ENCODE results near the gene GPC3.
"Not testable (repeated sequence)": the region's sequence is repeated elsewhere in the genome, so short reads cannot be mapped to it uniquely, and the experiment has no call there.

GPC3 gene

DNA sequence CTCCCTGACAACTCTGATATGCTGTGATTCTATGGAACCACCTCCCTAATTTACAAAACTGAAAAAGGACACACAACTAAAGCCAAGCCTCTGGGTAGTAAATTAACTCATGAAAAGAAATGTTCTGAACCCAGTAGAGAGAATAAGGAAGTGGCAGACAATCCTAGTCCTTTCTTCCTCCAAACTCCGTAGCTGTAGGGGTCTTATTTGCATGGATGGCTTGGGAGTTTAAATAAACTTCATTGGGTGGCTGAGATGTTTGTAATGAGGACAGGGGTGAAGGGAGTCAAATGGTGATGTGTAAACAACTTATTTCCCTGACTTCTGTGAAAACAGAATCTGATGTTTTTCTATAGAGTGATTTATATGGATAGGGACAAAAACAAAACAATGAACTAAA lies 59.3 kb downstream of the GPC3 start:
- no peak for DNase-seq (ENCODE audit: low read depth)

DNA sequence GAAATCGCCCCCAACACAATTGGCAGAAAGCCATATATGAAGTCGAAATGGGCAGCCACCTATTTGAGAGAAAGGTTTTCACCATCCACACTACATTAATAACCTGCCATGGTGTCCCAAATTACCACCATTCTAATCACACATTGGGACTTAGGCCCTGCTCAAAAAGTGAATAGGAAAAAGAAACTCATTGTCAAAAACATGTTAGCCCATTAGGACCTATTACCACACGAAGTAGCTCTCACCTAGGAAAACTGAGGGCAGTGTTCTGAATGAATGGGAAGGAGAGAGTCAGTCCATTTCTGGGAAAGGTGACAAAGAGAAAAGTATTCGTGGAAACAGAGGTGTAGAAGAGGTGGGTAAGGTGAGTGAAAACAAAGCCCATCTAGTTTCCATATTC lies 60.8 kb downstream of the GPC3 start:
- DNase-seq (ENCODE audit: low read depth) = no peak

DNA sequence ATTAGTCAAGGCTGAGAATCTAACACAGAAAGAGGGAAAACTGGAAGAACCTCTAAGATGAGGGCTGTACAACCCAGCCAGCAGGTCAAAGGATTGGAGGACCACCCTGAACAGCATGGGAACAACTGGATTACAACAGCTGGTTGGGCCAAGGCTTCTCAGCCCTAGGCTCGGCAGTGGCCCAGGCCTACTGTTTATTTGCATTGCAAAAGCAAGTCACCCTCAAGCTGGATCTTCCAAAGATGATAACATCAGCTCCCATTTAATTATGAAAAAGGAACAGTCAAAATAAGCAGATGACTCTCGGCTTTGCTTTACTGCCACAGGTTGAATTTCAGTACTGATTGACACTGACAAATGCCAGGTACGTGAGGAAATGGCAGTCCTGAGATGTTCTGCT lies 61.8 kb downstream of the GPC3 start:
- no peak for DNase-seq (ENCODE audit: low read depth)

DNA sequence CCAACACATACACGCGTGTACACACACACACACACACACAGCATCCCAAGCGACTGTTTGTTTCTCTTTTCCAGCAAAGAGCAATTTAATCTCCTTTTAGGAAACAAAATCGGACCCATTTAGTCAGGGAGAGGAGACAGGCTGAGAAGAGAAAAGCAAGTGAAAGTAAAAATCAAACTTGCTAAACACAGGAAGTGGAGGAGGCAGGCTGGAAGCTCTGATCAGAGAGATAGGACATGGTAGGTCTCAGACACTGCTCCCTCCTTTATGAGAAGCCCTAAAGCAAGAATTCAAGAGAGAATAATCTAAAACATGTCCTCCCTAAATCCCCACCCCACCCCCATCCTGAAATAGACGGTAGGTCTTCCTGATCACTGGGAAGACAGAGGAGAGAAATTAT lies 62.3 kb downstream of the GPC3 start:
- DNase-seq (ENCODE audit: low read depth) = no peak

DNA sequence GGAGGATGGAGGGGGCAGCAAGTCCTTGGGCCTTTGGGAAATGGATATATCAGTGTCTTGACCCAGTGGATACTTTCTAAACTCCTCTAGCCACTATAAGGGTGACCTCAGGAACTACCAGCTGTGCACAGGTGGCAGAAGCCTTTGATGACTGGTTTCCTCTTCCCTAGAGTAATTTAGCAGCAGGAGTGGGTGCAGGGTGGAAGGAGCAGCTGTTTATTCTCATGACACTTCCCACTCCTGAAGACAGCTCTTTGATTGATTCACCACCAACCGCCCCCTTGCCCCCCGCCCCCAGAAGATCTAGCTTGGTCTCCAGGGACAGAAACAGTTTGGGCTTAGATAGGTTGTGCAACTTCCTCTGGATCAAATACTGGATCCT lies 63.0 kb downstream of the GPC3 start:
- DNase-seq (ENCODE audit: low read depth) = no peak

DNA sequence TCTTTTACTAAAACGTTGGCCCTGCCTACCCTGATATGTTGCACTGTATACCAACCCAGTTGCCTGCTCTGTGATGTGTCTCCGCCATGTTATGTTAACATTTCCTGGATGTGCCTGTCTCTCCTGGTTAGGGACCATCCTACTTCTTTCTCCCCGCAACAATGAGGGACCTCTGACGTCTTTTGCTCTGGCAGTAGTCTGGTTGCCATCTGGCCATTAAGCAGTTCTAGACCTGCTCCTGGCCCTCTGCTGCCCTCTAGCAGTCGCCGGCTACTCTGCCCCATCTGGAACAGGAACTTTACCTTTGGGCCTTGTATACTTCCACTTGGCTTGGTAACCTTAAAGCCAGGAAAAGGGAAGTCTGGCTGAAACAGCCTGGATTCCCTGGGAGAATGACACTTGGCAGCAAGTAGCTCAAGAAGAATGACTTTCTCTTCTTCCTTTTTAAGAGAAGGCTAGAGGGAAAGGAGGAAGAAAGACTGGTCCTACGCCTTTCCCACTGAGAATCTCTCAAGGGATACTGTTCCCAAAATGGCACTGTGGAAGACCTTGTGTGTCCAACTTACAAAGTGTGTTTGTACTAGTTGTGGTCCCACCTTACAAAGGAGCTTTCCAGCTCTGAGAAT lies 63.5 kb downstream of the GPC3 start:
- peak; percentile 0 for DNase-seq (ENCODE audit: low read depth)

DNA sequence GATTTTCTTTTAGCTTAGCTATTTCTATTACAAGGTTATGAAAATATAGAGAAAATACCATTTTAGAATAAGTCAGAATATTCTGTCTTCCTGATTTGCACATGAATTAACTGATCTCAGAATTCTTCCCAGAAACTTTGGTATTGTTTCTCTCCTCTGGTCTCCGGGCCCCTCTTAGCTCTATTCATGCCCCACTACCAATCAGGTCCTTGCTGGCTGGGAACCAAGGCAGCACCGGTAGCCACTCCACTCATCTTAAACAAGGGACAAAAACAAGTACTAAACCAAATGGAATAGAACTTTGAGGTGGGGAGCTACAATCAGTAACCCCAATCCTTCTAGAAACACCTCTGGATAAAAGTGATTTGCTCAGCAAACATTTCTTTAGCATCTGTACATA lies 64.3 kb downstream of the GPC3 start:
- DNase-seq (ENCODE audit: low read depth) = no peak

DNA sequence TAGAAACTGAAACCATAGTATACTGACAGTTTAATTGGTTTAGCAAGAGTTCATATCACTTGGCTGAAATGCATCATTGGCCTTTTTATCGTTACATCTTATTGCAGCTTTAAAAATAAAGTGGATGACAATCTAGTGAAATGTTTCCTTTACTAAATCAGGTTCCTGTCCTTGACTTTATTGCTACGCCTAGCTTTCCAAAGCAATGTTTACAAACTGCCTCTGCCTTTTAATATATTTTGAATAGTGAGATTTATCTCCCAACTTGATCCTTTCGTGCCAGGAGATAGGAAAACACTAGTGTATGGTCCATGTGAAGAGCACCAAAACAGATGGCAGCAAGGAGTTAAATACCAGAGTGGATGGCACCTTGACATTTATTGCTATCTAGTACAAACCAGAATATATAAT lies 67.0 kb downstream of the GPC3 start:
- DNase-seq (ENCODE audit: low read depth) = no peak

DNA sequence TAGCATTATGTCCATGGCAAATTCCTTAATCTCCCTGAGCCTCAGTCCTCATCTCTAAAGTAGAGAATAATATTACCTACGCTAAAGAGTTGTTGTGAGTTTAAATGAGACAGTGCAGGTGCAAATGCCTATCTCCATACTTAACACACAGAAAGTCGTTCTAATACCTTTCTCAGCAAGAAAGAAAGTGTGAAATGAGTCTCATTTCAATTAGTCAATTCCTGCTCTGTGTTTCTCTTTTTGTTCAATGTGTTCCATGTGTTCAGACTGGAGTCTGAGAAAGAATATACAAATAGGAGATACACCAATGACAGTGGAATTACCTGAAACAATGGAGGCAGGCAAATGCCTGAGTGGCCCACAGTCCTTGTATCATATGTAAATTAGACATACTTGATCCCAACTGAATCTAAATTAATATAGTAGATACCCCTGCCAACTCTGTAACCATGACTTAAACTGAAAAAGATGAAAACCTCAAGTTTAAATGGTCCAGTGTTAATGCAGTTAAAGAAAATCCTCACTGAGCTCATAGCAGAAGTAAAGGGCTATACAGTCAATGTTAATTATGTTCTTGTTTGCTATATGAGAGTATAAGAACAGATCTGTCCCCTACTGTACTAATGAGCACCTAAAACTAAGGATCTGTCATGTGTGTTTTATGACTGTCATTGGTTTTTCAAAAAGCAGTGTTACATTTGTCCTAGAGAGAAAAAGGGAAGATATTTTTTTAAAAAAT lies 68.2 kb downstream of the GPC3 start:
- DNase-seq (ENCODE audit: low read depth) = no peak

DNA sequence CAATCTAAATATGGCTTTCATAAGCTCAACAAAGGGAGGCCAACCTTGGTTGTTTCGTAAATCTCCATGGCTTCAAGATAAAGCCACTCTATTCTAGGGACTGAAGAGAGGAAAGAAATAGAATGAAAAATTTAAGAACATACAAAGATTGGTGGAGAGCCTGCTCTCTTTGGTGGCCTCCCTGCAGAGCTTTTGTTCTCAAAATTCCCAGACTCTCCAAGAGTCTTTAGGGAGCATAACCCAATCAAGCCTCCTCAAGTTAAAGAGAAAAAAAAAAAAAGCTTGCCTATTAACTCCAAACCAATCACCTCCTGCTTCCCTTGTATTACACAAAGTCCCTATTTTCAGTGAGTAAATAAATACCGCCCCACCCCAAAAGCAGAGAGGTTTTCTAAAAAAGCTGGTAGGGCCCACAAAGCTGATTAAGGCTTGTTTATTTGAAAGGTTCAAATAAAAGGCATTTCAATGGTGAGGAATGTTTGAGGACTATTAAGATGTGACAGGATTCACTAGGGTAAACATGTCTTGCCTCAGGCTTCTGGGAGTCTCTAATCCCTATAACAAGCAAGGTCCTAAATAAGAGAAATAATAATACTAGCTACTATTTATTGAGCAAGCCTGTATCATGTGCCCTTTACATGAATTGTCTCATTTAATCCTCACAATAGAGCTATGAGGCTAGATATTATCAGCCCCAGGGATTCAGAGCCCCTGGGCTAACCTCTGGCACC lies 71.6 kb downstream of the GPC3 start:
- no peak for DNase-seq (ENCODE audit: low read depth)

DNA sequence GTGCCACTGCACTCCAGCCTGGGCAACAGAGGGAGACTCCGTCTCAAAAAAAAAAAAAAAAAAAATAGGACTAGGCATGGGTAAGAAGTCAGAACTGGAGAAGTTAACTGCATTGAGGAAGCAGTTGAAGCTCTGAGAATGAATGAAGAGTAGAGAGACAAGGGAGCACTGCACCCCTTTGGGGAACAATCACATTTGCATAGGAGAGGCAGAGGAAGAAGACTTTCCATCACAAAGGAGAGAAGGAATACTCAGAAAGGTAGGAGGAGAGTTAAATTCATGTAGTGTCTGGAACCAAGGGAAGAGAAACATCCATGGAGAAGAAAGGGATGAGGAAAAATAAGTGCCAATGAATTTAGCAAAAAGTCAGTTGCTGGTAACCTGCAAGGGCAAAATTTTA lies 72.4 kb downstream of the GPC3 start:
- DNase-seq (ENCODE audit: low read depth) = no peak

DNA sequence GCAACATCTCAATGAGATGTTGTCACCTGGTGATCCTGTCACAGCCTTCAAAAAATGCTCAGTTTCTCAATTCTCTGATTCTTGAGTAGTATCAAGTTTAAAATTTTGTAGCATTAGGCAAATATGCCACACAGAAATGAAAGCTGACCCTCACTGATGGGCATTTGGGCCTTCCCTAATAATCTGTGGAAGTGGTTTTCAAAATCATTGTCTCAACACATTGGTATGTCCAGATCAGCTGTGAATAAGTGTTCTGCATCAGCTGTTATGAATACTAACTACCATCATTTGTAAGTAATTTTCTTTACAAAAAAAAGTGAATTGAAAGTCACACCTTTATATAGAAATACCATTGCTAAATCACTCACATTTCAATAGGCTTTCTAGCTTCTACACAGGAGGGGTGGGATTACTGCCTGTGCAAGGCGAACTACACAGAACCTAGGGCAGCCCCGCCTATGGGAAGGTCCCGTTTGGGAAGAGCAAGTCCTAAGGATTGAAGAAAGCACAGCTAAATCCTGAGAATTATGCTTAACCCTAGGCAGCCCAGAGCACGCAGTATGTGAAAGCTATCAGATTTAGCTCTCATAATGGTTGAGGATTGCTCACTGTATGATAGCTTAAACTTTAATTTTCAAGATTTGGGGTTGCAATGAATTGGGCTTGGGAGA lies 73.4 kb downstream of the GPC3 start:
- no peak for DNase-seq (ENCODE audit: low read depth)

DNA sequence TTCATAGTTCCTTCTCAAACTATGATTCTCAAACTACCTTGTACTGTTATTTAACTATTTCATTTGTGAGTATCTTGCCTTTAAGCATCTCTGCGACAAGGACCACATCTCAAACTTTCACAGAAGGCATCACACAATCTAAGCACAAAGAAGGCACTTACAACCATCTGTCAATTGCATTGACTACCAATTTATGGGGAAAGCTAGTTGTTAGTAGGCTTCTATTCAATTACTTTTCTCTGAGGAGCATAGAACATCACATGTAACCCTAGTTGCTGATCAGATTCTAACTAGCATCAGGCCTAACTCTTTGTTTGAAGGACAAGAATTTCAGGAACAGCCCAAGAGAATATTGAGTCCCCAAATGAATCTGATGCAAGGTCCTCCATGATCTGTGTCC lies 74.9 kb downstream of the GPC3 start:
- DNase-seq (ENCODE audit: low read depth) = no peak

DNA sequence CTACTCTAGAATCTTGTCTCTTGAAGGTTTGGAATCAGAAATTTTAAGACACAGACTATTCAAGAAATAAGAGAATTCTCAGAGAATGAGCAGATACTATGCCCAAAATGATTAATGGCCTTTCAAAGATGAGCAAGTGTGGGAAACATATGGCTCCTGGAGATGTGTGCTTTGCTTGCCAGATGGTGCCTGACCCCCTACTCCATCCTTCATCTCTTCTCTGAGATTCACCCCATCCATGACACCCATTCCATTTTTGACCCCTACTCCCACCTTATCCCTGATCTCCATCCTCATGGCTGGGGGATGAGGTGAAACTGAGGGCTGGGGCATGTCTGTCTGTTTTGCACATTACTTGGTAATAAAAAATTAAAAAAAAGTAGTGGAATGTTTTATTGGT lies 75.5 kb downstream of the GPC3 start:
- no peak for DNase-seq (ENCODE audit: low read depth)

DNA sequence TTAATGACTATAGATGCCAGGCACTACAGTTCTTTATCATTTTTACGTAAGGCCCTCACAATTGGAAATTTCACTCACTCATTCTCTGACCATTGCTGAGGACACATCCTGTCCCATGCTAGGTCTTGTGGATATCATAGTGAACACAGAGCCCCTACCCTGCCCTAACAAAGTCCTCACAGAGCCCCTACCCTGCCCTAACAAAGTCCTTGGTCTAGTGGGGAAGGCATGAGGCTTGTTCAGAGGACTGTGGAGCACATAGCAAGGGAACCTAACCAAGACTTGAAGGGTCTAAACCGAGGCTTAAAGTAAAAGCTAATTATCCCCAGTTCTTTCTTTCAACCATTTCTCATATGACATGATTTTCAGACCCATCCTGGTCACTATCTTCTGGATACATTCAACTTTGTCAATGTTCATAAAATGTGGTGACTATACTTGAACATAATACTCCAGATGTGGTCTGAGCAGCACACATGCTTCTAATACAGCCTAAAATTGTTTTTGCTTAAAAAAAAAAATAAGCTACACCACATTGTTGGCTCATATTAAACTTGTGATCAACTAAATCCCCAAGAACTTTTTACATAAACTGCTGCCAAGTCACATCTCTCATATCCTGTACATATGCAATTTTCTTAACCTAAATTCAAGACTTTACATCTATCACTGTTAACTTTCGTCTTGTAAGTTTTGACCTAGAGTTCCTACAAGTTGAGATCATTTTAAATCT lies 77.0 kb downstream of the GPC3 start:
- DNase-seq (ENCODE audit: low read depth) = no peak

DNA sequence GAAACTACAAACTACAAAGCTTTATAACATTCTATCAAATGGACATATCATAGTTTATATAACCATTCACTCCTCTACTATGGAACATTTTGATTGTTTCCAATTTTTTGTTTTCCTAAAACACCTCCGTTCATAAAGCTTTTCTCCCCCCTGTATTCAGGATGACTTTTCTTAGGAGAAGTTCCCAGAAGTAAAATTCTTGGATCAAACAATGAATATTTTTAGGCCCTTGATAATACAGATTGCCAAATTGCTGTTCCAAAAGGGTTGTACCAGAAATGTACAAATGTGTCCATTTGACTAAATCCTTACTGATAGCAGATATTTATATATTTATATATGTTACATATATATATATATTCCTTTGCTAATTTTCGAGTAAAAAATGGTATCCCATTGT lies 77.8 kb downstream of the GPC3 start:
- DNase-seq (ENCODE audit: low read depth) = no peak

DNA sequence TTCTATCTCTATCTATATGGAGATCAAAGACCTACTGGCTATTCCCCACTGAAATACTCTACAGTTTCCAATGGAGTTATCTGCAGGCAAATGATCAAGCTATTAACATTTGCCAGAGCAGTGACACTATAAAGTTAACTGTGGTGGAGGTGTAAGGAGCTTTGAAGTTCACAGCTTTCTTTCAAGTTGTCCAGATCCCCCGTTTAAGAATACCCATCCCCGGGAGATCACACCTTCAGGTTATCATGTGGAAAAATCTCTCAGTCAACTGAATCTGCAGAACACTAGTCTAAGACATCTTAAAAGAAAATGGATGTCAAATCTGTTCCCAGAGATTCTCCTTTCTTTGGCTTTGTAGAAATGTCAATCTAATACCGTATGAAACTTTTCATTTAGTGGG lies 80.1 kb downstream of the GPC3 start:
- no peak for DNase-seq (ENCODE audit: low read depth)

DNA sequence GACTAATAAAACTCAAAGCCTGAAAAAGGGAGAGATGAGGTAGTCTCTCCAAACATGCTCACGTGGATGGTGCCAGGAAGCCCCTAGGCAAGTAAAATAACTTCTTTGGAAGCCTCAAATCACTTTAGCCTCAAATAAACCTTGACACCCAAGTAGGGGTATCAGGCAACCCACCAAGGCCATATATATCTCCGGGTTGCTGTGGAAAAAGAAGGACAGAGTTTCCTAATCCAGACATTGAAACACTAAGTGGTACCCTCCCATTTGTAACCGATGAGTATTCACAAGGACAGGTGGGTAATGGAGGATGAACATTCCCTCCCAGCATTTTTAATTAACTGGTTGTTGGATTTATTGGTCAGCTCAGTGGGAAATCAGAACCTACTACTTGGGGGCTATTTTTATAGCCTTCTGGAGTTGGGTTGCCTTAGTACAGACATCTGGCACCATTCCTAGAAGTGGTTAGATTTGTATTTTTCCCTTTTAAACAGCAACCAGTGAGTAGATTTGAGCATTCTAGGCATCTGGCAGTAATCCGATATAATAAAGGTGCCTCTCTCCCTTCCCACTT lies 87.7 kb downstream of the GPC3 start:
- no peak for DNase-seq (ENCODE audit: low read depth)

DNA sequence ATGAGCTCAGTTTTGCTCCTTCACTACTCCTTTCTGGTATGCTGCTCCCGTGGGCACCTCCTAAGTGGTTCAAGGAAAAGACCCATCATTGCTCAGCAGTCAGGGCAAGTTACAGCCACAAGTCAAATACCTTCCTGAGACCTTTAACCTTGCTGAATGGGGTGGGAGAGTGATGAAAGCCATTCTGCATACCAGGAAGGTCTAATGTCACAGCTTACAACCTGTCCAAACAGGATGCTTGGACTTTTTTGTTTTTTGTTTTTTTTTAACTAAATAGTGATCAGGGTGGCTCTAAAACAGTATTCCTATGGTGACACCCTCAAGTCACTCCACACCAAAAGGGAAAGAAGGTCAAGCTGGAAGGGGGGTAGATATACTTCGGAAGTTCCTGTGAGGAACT lies 93.1 kb downstream of the GPC3 start:
- no peak for DNase-seq (ENCODE audit: low read depth)

DNA sequence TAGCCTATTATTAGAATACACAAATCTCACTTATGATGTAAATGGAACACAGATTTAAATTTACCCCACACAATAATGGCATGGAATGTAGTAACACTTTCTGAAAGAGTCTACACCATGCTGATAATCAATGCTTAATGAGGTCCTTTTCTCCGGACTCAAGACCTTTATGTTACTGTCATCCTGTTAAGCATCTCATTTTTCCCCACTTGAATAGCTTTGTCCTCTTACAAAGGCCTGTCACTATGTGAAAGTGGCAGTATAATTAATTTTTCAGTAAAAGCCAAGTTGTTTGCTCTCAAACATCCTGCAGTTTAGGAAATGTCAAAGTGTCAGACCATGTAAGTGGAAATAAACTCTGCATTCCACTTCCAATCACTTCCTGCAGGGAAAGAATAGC lies 96.4 kb downstream of the GPC3 start:
- no peak for DNase-seq (ENCODE audit: low read depth)

DNA sequence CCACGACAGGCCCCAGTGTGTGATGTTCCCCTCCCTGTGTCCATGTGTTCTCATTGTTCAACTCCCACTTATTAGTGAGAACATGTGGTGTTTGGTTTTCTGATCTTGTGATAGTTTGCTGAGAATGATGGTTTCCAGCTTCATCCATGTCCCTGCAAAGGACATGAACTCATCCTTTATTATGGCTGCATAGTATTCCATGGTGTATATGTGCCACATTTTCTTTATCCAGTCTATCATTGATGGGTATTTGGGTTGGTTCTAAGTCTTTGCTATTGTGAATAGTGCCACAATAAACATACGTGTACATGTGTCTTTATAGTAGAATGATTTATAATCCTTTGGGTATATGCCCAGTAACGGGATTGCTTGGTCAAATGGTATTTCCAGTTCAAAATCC lies 97.3 kb downstream of the GPC3 start:
- DNase-seq (ENCODE audit: low read depth) = not testable (repeated sequence)

All from GM04504 (cell line).